IMR-90 (cell line): ENCODE data around the gene TNFRSF1A. TPM values are rescaled to one million over a fixed set of nuclear protein-coding genes. Genes with fewer than 3 reads are reported as not detected.

Experiments used
- ATAC-seq: fragments of 200-7000 bp; cut with Tn5 transposase; 2 replicates; pipeline ENCODE4 v1.9.1; 2020; ENCODE audit warnings: low read depth, mild to moderate bottlenecking, moderate library complexity
- BruUV-seq: library from RNA; stranded (reverse); fragments of 400-500 nt; replicated peaks from 2 replicates; lab custom pipeline; 2021; lab: Mats Ljungman, UMichigan
- CTCF ChIA-PET: fragments of 300-600 bp; formaldehyde crosslinking; extraction: SDS; loops from one replicate; lab custom pipeline; 2021; ENCODE audit warnings: antibody characterized with exemption; lab: Yijun Ruan, JAX
- POLR2A ChIA-PET: fragments of 300-600 bp; sonication (Branson Sonifier 250); formaldehyde crosslinking; loops from one replicate; lab custom pipeline; 2022; ENCODE audit warnings: antibody characterized with exemption; ENCODE audit not compliant: unreplicated experiment; lab: Charles Lee
- DNase-seq: peaks from one replicate; pipeline ENCODE4 v3.0.0; 2013
- H2AFZ ChIP-seq: replicated peaks from 2 replicates; pipeline ENCODE3; 2013; ENCODE audit warnings: low read length, mild to moderate bottlenecking; ENCODE audit not compliant: poor library complexity
- H2AK5ac ChIP-seq: 2 replicates; pipeline ENCODE4 v1.6.1; 2013; ENCODE audit warnings: low read depth, low read length, inconsistent platforms
- H2AK9ac ChIP-seq: replicated peaks from 2 replicates; pipeline ENCODE3; 2013; ENCODE audit warnings: mild to moderate bottlenecking, low read depth, low read length, moderate library complexity; ENCODE audit not compliant: poor library complexity
- H2BK120ac ChIP-seq: 2 replicates; pipeline ENCODE4 v1.6.1; 2013; ENCODE audit warnings: low read depth, low read length, inconsistent platforms
- H2BK15ac ChIP-seq: 3 replicates; pipeline ENCODE4 v1.6.1; 2013; ENCODE audit warnings: low read depth, low read length, inconsistent platforms
- H2BK20ac ChIP-seq: 2 replicates; pipeline ENCODE4 v1.6.1; 2013; ENCODE audit warnings: low read depth, mild to moderate bottlenecking, inconsistent platforms, low read length, moderate library complexity
- H2BK5ac ChIP-seq: 2 replicates; pipeline ENCODE4 v1.6.1; 2013; ENCODE audit warnings: mild to moderate bottlenecking, low read depth, low read length, inconsistent platforms; ENCODE audit not compliant: poor library complexity, severe bottlenecking
- H3K14ac ChIP-seq: replicated peaks from 2 replicates; pipeline ENCODE4 v1.6.1; 2013; ENCODE audit warnings: low read depth, low read length, inconsistent platforms
- H3K18ac ChIP-seq: 2 replicates; pipeline ENCODE4 v1.6.1; 2013; ENCODE audit warnings: low read depth, low read length, control low read depth
- H3K23ac ChIP-seq: 2 replicates; pipeline ENCODE4 v1.6.1; 2013; ENCODE audit warnings: low read depth, low read length, inconsistent platforms
- H3K27ac ChIP-seq: 2 replicates; pipeline ENCODE4 v1.5.1; 2013; ENCODE audit warnings: mild to moderate bottlenecking, control low read depth, low read length; ENCODE audit not compliant: insufficient read depth
- H3K27me3 ChIP-seq: 2 replicates; pipeline ENCODE4 v1.6.1; 2013; ENCODE audit warnings: low read length; ENCODE audit not compliant: control insufficient read depth, insufficient read depth
- H3K36me3 ChIP-seq: 2 replicates; pipeline ENCODE4 v1.6.1; 2013; ENCODE audit warnings: low read length, mixed read lengths; ENCODE audit not compliant: control insufficient read depth, insufficient read depth
- H3K4ac ChIP-seq: 2 replicates; pipeline ENCODE4 v1.6.1; 2013; ENCODE audit warnings: low read depth, low read length, inconsistent platforms
- H3K4me1 ChIP-seq: 2 replicates; pipeline ENCODE4 v1.6.1; 2013; ENCODE audit warnings: low read length, mixed read lengths; ENCODE audit not compliant: control insufficient read depth, insufficient read depth
- H3K4me2 ChIP-seq: 2 replicates; pipeline ENCODE4 v1.6.1; 2013; ENCODE audit warnings: low read depth, mild to moderate bottlenecking, control low read depth, low read length, moderate library complexity
- H3K4me3 ChIP-seq: 2 replicates; pipeline ENCODE4 v1.5.1; 2013; ENCODE audit warnings: low read depth, mild to moderate bottlenecking, control low read depth, low read length, moderate library complexity; ENCODE audit not compliant: insufficient read depth
- H3K56ac ChIP-seq: 2 replicates; pipeline ENCODE4 v1.6.1; 2013; ENCODE audit warnings: low read length, inconsistent platforms; ENCODE audit not compliant: insufficient read depth; ENCODE audit errors: extremely low read depth
- H3K79me1 ChIP-seq, 2 experiments: 2 replicates each; pipeline ENCODE4 v1.6.1; 2013; ENCODE audit warnings: low read length in 2 of 2, inconsistent platforms in 1 of 2, low read depth in 1 of 2
- H3K9ac ChIP-seq: 2 replicates; pipeline ENCODE4 v1.6.1; 2013; ENCODE audit warnings: low read depth, low read length, control low read depth
- H3K9me1 ChIP-seq: 2 replicates; pipeline ENCODE4 v1.6.1; 2013; ENCODE audit warnings: low read length, inconsistent platforms; ENCODE audit not compliant: insufficient read depth
- H3K9me3 ChIP-seq: 2 replicates; pipeline ENCODE4 v1.6.1; 2013; ENCODE audit warnings: low read length; ENCODE audit not compliant: control insufficient read depth, insufficient read depth
- H4K20me1 ChIP-seq: 2 replicates; pipeline ENCODE4 v1.6.1; 2013; ENCODE audit warnings: low read length, inconsistent platforms; ENCODE audit not compliant: insufficient read depth
- H4K5ac ChIP-seq: 2 replicates; pipeline ENCODE4 v1.6.1; 2013; ENCODE audit warnings: mild to moderate bottlenecking, low read depth, low read length, control low read depth
- H4K8ac ChIP-seq, 2 experiments: 2 replicates each; pipeline ENCODE4 v1.6.1; 2013; ENCODE audit warnings: low read depth in 2 of 2, low read length in 2 of 2, control low read depth in 1 of 2, inconsistent platforms in 1 of 2
- H4K91ac ChIP-seq: 2 replicates; pipeline ENCODE4 v1.6.1; 2013; ENCODE audit warnings: low read depth, low read length, inconsistent platforms; ENCODE audit not compliant: insufficient read depth
- BHLHE40 ChIP-seq: fragments of 150-350 bp; IDR thresholded peaks from 2 replicates; pipeline ENCODE4 v1.6.1; 2016; ENCODE audit warnings: mild to moderate bottlenecking, low read depth, low read length
- CHD1 ChIP-seq: IDR thresholded peaks from 2 replicates; pipeline ENCODE4 v1.6.1; 2012; ENCODE audit warnings: low read depth, low read length, improper control_type of control experiment
- MAZ ChIP-seq: IDR thresholded peaks from 2 replicates; pipeline ENCODE4 v1.6.1; 2012; ENCODE audit warnings: low read depth, mild to moderate bottlenecking, low read length, improper control_type of control experiment, moderate library complexity, borderline replicate concordance
- MXI1 ChIP-seq: IDR thresholded peaks from 2 replicates; pipeline ENCODE4 v1.6.1; 2012; ENCODE audit warnings: low read depth, mild to moderate bottlenecking, low read length, moderate library complexity, borderline replicate concordance
- NFE2L2 ChIP-seq: fragments of 150-350 bp; IDR thresholded peaks from 2 replicates; pipeline ENCODE4 v1.6.1; 2016; ENCODE audit warnings: low read depth, mild to moderate bottlenecking, low read length
- POLR2A ChIP-seq: IDR thresholded peaks from 2 replicates; pipeline ENCODE4 v1.6.1; 2012; ENCODE audit warnings: mild to moderate bottlenecking, low read depth, low read length
- RAD21 ChIP-seq: IDR thresholded peaks from 2 replicates; pipeline ENCODE4 v1.6.1; 2012; ENCODE audit warnings: low read length, improper control_type of control experiment
- RCOR1 ChIP-seq: IDR thresholded peaks from 2 replicates; pipeline ENCODE4 v1.6.1; 2012; ENCODE audit warnings: mild to moderate bottlenecking, low read length, improper control_type of control experiment; ENCODE audit not compliant: insufficient replicate concordance
- RFX5 ChIP-seq: IDR thresholded peaks from 2 replicates; pipeline ENCODE4 v1.8.0; 2012; ENCODE audit warnings: low read depth, mild to moderate bottlenecking, low read length, moderate library complexity
- SMC3 ChIP-seq: fragments of 150-350 bp; IDR thresholded peaks from 2 replicates; pipeline ENCODE4 v1.6.1; 2016; ENCODE audit warnings: low read depth, mild to moderate bottlenecking, antibody characterized with exemption, low read length, moderate library complexity
- WGBS, 2 experiments: methylation state at CpG; one replicate each; pipeline versions ENCODE4 v1.1.5 to v1.1.7; 2013; ENCODE audit warnings: missing lambda C conversion rate in 2 of 2; ENCODE audit not compliant: insufficient read length in 1 of 2; ENCODE audit errors: extremely low coverage in 2 of 2; 5-methylcytosine and 5-hydroxymethylcytosine counted together
- dilution Hi-C: fragments of 300-500 bp; cut with HindIII; formaldehyde crosslinking; loops from one replicate; pipeline ENCODE4 v1.14.3; 2018; ENCODE audit warnings: low sequenced_read_pairs; ENCODE audit not compliant: unreplicated experiment
- in situ Hi-C: fragments of 300-500 bp; cut with MboI; formaldehyde crosslinking; loops from 3 replicates; pipeline ENCODE4 v1.14.3; 2019; ENCODE audit warnings: low sequenced_read_pairs, inconsistent platforms, mixed read lengths
- intact Hi-C: fragments of 100-400 bp; cut with micrococcal nuclease; formaldehyde crosslinking; loops from 2 replicates; pipeline ENCODE4 v1.10.0; 2022
- polyA plus RNA-seq, 3 experiments: library from polyadenylated mRNA; depleted of rRNA; stranded (reverse); fragments of >200 nt; gene quantifications; 2 replicates each; pipeline ENCODE4 v1.2.3, GENCODE V29; 2012; ENCODE audit warnings: low replicate concordance in 1 of 3
- total RNA-seq: library from RNA; depleted of rRNA; stranded (reverse); fragments of >200 nt; gene quantifications from 2 replicates; pipeline ENCODE4 v1.2.3, GENCODE V29; 2012
- TF ChIP-seq, protein P1 (sequence below): conservative IDR thresholded peaks from 2 replicates; pipeline ENCODE4 v1.5.1; 2012; ENCODE audit warnings: mild to moderate bottlenecking, low read depth, low read length, improper control_type of control experiment
- TF ChIP-seq, protein P2 (sequence below): fragments of 150-350 bp; IDR thresholded peaks from 2 replicates; pipeline ENCODE4 v1.6.1; 2016; ENCODE audit warnings: low read depth, mild to moderate bottlenecking, low read length, moderate library complexity, borderline replicate concordance
- TF ChIP-seq, protein P3 (sequence below): fragments of 150-350 bp; IDR thresholded peaks from 2 replicates; pipeline ENCODE4 v1.6.1; 2017; ENCODE audit warnings: mild to moderate bottlenecking, antibody characterized with exemption, low read length, low read depth

The TNFRSF1A gene
- total and polyA plus RNA-seq, 2 of the 4 experiments (the other 2 are of a cell fraction): 79.6 to 136 TPM

DNA sequence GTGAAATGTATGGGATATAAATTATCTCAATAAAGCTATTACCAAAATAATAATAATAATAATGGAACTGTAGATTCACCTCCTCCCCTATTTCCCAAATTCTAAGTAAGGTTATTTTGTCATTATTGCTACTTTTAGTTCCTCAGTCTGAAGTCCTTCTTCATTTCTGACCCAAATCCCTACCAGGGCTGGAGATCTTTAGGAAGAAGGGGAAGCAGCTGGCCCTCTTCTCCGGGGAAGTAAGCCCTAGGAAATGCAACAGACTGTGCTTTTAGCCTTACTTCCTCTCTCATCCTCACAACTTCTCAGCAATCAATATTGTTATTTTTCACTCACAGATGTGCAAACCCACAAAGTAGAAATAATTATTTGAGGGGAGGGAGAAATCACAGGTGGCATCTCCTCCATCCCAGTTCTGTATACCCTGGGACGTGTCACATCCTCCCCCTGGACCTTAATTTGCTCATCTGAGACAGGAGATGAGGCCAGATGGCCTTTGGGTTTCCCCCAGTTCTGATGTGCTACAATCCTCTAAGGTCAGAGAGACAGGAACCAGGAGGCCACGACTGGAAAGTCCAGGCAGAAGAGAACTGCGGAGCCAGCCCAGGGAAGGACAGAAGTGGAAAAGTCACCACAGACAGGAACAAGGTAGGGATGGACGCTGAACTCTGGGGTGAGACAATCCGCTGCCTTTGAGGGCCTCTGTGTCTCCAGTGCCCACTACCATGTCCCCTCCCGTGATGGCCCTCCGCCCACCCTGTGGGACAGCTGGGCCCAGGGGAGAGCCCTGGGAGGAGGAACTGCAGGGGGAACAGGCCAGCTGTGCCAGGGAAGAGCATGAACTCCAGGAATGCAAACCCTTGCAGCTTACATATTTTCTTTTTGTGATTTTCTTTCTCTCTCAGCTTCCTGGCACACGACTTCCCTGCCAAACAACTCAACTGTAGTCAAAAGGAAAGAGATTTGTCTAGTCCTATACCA, 10.6 kb upstream of the TNFRSF1A start:
- Histone ChIP-seq H3K9me3 (no peaks in the 10 kb centered on the region), H3K4ac (no peak overlapping the region), H3K4me1 (peaks cover 6% of the 10 kb centered on the region), H3K14ac (no peak overlapping the region), H3K27ac (no peak overlapping the region), H2BK5ac (no peak overlapping the region), H2AFZ (peak overlapping the region; percentile 63), H4K91ac (no peak overlapping the region), H3K4me3 (no peak overlapping the region), H2AK5ac (peak overlapping the region; percentile 13; the same call in 1 of the 2 replicates), H2BK120ac (no peak overlapping the region), H2BK15ac (no peak overlapping the region), H4K20me1 (no peaks in the 10 kb centered on the region), H3K56ac (no peak overlapping the region), H3K27me3 (peaks cover 9% of the 10 kb centered on the region), H3K4me2 (no peak overlapping the region), H3K9me1 (no peaks in the 10 kb centered on the region), H3K79me1 (no peaks in the 10 kb centered on the region), H3K36me3 (no peaks in the 10 kb centered on the region), H3K23ac (no peak overlapping the region), H3K18ac (no peak overlapping the region), H2AK9ac (peak overlapping the region; percentile 45), H4K5ac (no peak overlapping the region; the same call in 1 of the 2 replicates), H3K9ac (no peak overlapping the region), H2BK20ac (no peak overlapping the region), H4K8ac (peak overlapping the region in 1 of 2 experiments; percentile 52; a peak in 2 of 4 replicates)
- CTCF ChIA-PET: interaction anchor here (1.1 kb wide), 1 partner anchor 11 kb away, joined by 4 read pairs; no protein-coding TSS in a partner anchor
- ATAC-seq (peak; percentile 76), DNase-seq (no peak)
- POLR2A ChIA-PET: interaction anchor here (0.6 kb wide), 1 partner anchor 182 kb away, joined by 6 read pairs; no protein-coding TSS in a partner anchor
- intact Hi-C loops (no loop called here), in situ Hi-C loops (no loop called here), dilution Hi-C loops (no loop called here)
- WGBS, 2 experiments: 86% methylated on average over 2 of the region's 9 CpGs; no CpG with 5 or more reads in 1 of the 2 experiments
- no TSS peak for BruUV-seq
- no peak for TF ChIP-seq MXI1
- no peak for TF ChIP-seq POLR2A
- TF ChIP-seq, protein P1, sequence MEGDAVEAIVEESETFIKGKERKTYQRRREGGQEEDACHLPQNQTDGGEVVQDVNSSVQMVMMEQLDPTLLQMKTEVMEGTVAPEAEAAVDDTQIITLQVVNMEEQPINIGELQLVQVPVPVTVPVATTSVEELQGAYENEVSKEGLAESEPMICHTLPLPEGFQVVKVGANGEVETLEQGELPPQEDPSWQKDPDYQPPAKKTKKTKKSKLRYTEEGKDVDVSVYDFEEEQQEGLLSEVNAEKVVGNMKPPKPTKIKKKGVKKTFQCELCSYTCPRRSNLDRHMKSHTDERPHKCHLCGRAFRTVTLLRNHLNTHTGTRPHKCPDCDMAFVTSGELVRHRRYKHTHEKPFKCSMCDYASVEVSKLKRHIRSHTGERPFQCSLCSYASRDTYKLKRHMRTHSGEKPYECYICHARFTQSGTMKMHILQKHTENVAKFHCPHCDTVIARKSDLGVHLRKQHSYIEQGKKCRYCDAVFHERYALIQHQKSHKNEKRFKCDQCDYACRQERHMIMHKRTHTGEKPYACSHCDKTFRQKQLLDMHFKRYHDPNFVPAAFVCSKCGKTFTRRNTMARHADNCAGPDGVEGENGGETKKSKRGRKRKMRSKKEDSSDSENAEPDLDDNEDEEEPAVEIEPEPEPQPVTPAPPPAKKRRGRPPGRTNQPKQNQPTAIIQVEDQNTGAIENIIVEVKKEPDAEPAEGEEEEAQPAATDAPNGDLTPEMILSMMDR: no peak
- no peak for TF ChIP-seq SMC3
- TF ChIP-seq MAZ: no peak
- TF ChIP-seq RFX5: no peak
- no peak for TF ChIP-seq RCOR1
- TF ChIP-seq, protein P2, sequence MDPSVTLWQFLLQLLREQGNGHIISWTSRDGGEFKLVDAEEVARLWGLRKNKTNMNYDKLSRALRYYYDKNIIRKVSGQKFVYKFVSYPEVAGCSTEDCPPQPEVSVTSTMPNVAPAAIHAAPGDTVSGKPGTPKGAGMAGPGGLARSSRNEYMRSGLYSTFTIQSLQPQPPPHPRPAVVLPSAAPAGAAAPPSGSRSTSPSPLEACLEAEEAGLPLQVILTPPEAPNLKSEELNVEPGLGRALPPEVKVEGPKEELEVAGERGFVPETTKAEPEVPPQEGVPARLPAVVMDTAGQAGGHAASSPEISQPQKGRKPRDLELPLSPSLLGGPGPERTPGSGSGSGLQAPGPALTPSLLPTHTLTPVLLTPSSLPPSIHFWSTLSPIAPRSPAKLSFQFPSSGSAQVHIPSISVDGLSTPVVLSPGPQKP: no peak
- TF ChIP-seq, protein P3, sequence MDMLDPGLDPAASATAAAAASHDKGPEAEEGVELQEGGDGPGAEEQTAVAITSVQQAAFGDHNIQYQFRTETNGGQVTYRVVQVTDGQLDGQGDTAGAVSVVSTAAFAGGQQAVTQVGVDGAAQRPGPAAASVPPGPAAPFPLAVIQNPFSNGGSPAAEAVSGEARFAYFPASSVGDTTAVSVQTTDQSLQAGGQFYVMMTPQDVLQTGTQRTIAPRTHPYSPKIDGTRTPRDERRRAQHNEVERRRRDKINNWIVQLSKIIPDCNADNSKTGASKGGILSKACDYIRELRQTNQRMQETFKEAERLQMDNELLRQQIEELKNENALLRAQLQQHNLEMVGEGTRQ: no peak
- TF ChIP-seq CHD1: no peak
- TF ChIP-seq RAD21: no peak
- no peak for TF ChIP-seq NFE2L2
- no peak for TF ChIP-seq BHLHE40
